Testis (tissue), 3 donors: Measurements from ENCODE around the gene NOS1AP. TPM values are rescaled to one million over a fixed set of nuclear protein-coding genes. Genes with fewer than 3 reads are reported as not detected.

Experiments
- DNase-seq: peaks from one replicate; pipeline ENCODE4 v3.0.0-alpha.2; 2019
- H3K27ac ChIP-seq, 2 donors: fragments of 200-600 bp; sonication (generic); one replicate each; pipeline ENCODE4 v1.5.1; 2019
- H3K27me3 ChIP-seq: fragments of 200-600 bp; sonication (generic); one replicate; pipeline ENCODE4 v1.5.1; 2019
- H3K36me3 ChIP-seq: fragments of 200-600 bp; sonication (generic); one replicate; pipeline ENCODE4 v1.5.1; 2017; ENCODE audit warnings: low read depth; ENCODE audit errors: missing control alignments
- H3K4me1 ChIP-seq: fragments of 200-600 bp; sonication (generic); one replicate; pipeline ENCODE4 v1.5.1; 2019
- H3K4me3 ChIP-seq, 2 donors: fragments of 200-600 bp; sonication (generic); one replicate each; pipeline ENCODE4 v1.5.1; 2017 to 2019
- H3K9me3 ChIP-seq: fragments of 200-600 bp; sonication (generic); one replicate; pipeline ENCODE4 v1.5.1; 2017
- POLR2A ChIP-seq: fragments of 450-650 bp; IDR thresholded peaks from one replicate; pipeline ENCODE4 v1.6.1; 2017; ENCODE audit warnings: antibody characterized with exemption, mild to moderate bottlenecking, moderate library complexity
- whole genome bisulfite sequencing, 2 donors: methylation state at CpG; one replicate each; pipeline ENCODE4 v1.1.5; 2018; 5-methylcytosine and 5-hydroxymethylcytosine counted together
- intact Hi-C: fragments of 100-400 bp; cut with DNase I; formaldehyde crosslinking; loops from one replicate; pipeline ENCODE4 v1.15.1; 2023; ENCODE audit warnings: low total_unique reads
- polyA plus RNA-seq: library from polyadenylated mRNA; stranded (reverse); fragments of 350-450 nt; fragmentation: Illumina TruSeq; extraction: RNeasy Lipid Tissue Mini Kit (QIAGEN cat#74804); gene quantifications from one replicate; pipeline ENCODE4 v1.2.3, GENCODE V29; 2014; ENCODE audit warnings: low read depth, low replicate concordance; ENCODE audit not compliant: insufficient read depth
- total RNA-seq, 2 donors: library from RNA; depleted of rRNA; stranded (reverse); fragments of >200 nt; gene quantifications; one replicate each; pipeline ENCODE4 v1.2.3, GENCODE V29; 2016
- TF ChIP-seq, protein P1 (sequence below), 3 experiments: fragments of 450-650 bp in 2 of 3; fragments of 200-600 bp in 1 of 3; sonication (generic) in 1 of 3; IDR thresholded peaks; one replicate each; pipeline ENCODE4 v1.5.1; 2016 to 2019; ENCODE audit warnings: antibody characterized with exemption in 3 of 3, mild to moderate bottlenecking in 2 of 3, moderate library complexity in 1 of 3

NOS1AP gene
- total and polyA plus RNA-seq, 3 donors from 2014 or later: 2.1 to 5.1 (median 4.1) TPM

DNA sequence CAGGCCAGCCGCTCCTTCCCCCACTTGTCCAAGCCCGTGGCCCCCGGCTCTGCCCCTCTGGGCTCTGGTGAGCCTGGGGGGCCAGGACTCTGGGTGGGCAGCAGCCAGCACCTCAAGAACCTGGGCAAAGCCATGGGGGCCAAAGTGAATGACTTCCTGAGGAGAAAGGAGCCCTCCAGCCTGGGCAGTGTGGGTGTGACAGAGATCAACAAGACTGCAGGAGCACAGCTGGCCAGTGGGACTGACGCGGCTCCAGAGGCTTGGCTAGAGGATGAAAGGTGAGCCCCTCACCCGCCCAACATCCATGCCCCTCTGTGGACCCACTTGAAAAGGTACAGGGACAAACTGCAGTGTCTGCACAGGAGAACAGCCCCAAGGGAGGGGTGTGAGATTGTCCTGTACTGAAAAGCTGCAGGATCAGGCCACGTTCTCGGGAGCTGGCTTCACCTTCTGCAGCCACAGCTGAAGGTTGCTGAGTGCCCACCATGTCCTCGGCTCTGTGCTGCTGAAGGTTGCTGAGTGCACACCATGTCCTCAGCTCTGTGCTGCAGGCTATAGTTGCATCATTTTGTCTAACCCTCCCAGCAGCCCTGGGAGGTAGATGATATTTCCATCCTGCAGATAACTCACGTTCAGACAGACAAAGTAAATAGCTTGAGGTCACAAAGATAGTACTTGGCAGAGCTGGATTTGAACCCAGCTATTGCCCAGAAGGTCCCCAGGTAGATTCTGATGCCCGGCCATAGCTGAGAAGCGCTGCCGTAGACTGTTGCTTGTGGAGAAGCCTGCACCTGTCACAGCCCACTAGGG, 312.7 kb downstream of the NOS1AP start:
- Histone ChIP-seq H3K4me1 (no peaks in the 10 kb centered on the region), H3K27me3 (no peaks in the 10 kb centered on the region), H3K9me3 (no peaks in the 10 kb centered on the region), H3K27ac (no peak overlapping the region), H3K36me3 (no peaks in the 10 kb centered on the region), H3K4me3 (no peak overlapping the region)
- WGBS, 2 donors: 86 to 88% methylated on average over 9 to 13 of the region's 13 CpGs
- intact Hi-C loops: no loop called here
- TF ChIP-seq, protein P1, sequence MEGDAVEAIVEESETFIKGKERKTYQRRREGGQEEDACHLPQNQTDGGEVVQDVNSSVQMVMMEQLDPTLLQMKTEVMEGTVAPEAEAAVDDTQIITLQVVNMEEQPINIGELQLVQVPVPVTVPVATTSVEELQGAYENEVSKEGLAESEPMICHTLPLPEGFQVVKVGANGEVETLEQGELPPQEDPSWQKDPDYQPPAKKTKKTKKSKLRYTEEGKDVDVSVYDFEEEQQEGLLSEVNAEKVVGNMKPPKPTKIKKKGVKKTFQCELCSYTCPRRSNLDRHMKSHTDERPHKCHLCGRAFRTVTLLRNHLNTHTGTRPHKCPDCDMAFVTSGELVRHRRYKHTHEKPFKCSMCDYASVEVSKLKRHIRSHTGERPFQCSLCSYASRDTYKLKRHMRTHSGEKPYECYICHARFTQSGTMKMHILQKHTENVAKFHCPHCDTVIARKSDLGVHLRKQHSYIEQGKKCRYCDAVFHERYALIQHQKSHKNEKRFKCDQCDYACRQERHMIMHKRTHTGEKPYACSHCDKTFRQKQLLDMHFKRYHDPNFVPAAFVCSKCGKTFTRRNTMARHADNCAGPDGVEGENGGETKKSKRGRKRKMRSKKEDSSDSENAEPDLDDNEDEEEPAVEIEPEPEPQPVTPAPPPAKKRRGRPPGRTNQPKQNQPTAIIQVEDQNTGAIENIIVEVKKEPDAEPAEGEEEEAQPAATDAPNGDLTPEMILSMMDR (IDR thresholded peaks at IDR 0.05): no peak
- no peak for TF ChIP-seq POLR2A
- DNase-seq: peak; percentile 10

DNA sequence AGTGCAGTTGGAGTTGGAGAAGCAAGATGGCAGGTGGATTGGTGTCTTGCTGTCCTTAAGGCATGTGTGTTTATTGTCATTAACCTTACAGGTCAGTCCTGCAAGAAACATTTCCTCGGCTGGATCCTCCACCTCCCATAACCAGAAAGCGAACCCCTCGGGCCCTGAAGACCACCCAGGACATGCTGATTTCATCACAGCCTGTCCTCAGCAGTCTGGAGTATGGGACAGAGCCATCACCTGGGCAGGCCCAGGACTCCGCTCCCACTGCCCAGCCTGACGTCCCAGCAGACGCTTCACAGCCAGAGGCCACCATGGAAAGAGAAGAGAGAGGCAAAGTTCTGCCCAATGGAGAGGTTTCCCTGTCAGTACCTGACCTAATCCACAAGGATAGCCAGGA, 313.6 kb downstream of the NOS1AP start:
- Histone ChIP-seq H3K27ac (no peak overlapping the region), H3K27me3 (no peaks in the 10 kb centered on the region), H3K36me3 (no peaks in the 10 kb centered on the region), H3K4me3 (no peak overlapping the region), H3K9me3 (no peaks in the 10 kb centered on the region), H3K4me1 (no peaks in the 10 kb centered on the region)
- 96 to 97% methylated on average over 4 to 6 of the region's 6 CpGs for WGBS, 2 donors
- intact Hi-C loops: no loop called here
- TF ChIP-seq, protein P1 (IDR thresholded peaks at IDR 0.05): no peak
- TF ChIP-seq POLR2A: no peak
- DNase-seq: no peak

DNA sequence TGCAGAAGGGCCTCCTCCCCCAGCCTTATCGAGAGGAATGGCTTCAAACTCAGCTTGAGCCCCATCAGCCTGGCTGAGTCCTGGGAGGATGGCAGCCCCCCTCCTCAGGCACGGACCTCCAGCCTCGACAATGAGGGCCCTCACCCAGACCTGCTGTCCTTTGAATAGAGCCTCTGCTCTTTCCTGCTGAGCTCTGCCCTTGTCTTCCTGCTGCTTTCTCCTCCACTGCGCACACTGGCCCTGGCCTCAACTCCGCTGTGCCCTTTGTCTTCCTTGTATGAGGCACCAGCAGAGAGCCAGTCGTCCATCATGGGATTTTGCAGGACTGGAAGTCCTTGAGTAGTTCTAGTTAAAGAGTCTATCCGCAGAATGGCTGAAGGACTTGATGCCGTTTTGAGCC, 314.0 kb downstream of the NOS1AP start:
- no peaks in the 10 kb centered on the region for H3K36me3 ChIP-seq
- no peaks in the 10 kb centered on the region for H3K27me3 ChIP-seq
- no peaks in the 10 kb centered on the region for H3K9me3 ChIP-seq
- 85 to 94% methylated on average over 7 to 8 of the region's 8 CpGs for WGBS, 2 donors
- intact Hi-C loops: no loop called here
- H3K27ac ChIP-seq: no peak overlapping the region
- H3K4me1 ChIP-seq: no peaks in the 10 kb centered on the region
- H3K4me3 ChIP-seq: no peak overlapping the region
- no peak for TF ChIP-seq POLR2A
- TF ChIP-seq, protein P1 (IDR thresholded peaks at IDR 0.05): no peak
- DNase-seq: no peak

DNA sequence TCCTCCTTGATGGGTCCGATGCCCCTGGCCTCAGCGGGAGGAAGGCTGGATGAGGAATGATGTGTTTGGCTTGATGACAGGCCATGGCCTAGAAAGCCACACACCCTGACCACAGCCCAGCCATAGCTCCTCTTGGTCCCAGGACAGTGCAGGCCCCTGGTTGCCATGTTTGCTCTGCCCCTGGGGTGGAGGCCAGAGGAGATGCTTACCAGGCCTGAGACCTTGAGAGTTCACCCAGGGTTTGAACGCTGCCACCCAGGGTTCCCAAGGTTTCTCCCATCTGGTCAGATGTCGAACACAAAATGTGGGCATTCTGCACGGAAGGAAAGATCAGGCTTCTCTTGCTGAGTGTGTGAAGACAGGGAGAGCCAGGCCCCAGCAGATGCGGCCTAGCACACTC, 314.6 kb downstream of the NOS1AP start:
- no peaks in the 10 kb centered on the region for H3K9me3 ChIP-seq
- no peaks in the 10 kb centered on the region for H3K27me3 ChIP-seq
- TF ChIP-seq POLR2A: no peak
- TF ChIP-seq, protein P1 (IDR thresholded peaks at IDR 0.05): no peak
- DNase-seq: no peak
- H3K36me3 ChIP-seq: no peaks in the 10 kb centered on the region
- H3K4me3 ChIP-seq: no peak overlapping the region
- intact Hi-C loops: no loop called here
- no peak overlapping the region for H3K27ac ChIP-seq
- WGBS, 2 donors: 87 to 98% methylated on average over 5 to 6 of the region's 6 CpGs
- H3K4me1 ChIP-seq: peaks cover 4% of the 10 kb centered on the region
